GM12873 (cell line): ENCODE measurements around the gene CBX2.

Experiments used
- TF ChIP-seq, protein P1 (sequence below): IDR thresholded peaks from 2 replicates; pipeline ENCODE4 v1.5.1; 2012; ENCODE audit warnings: low read depth, mild to moderate bottlenecking, moderate library complexity, low read length, control low read depth; ENCODE audit not compliant: insufficient read depth; ENCODE audit errors: missing control alignments

The CBX2 gene

DNA sequence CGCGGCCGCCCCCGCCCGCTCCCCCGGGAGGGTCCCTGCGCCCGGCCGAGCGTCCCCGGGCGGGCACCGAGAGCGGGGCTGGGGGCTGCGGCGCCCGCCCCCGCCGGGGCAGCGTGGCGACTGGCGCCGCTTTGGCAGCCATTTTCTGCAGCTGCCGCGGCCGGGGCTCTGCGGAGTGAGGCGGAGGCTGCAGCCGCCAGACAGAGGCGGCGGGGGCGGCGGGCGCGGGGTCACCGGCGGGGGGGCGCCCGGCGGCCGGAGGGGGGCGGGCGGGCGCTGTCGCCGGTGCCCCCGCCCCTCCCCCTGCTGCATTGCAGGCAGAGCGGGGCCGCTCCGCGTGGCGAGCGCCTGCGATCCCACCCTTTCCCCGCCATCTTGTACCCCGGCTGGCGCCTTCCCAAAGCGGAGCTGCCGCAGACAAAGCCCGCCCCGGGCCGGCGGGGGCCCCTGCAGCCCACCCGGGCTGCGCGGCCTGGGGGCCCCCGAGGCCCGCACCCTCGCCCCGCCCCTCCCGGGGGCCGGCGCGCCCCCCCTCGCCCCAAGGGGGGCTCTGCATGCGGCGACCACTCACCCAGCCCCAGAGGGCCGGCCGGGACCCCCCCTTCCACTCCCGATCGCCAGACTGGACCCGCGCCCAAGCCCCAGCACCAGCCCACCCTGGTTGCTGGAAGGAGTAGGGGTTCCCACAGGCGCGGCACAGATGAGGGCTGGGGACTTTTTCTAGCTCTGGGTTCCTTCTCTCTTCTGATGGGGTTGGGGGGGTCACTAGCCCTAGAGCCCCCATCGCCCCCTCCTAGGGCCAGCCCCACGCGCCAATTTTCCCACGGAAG is 35.6 kb downstream of the CBX2 start:
- TF ChIP-seq, protein P1, sequence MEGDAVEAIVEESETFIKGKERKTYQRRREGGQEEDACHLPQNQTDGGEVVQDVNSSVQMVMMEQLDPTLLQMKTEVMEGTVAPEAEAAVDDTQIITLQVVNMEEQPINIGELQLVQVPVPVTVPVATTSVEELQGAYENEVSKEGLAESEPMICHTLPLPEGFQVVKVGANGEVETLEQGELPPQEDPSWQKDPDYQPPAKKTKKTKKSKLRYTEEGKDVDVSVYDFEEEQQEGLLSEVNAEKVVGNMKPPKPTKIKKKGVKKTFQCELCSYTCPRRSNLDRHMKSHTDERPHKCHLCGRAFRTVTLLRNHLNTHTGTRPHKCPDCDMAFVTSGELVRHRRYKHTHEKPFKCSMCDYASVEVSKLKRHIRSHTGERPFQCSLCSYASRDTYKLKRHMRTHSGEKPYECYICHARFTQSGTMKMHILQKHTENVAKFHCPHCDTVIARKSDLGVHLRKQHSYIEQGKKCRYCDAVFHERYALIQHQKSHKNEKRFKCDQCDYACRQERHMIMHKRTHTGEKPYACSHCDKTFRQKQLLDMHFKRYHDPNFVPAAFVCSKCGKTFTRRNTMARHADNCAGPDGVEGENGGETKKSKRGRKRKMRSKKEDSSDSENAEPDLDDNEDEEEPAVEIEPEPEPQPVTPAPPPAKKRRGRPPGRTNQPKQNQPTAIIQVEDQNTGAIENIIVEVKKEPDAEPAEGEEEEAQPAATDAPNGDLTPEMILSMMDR = no peak

DNA sequence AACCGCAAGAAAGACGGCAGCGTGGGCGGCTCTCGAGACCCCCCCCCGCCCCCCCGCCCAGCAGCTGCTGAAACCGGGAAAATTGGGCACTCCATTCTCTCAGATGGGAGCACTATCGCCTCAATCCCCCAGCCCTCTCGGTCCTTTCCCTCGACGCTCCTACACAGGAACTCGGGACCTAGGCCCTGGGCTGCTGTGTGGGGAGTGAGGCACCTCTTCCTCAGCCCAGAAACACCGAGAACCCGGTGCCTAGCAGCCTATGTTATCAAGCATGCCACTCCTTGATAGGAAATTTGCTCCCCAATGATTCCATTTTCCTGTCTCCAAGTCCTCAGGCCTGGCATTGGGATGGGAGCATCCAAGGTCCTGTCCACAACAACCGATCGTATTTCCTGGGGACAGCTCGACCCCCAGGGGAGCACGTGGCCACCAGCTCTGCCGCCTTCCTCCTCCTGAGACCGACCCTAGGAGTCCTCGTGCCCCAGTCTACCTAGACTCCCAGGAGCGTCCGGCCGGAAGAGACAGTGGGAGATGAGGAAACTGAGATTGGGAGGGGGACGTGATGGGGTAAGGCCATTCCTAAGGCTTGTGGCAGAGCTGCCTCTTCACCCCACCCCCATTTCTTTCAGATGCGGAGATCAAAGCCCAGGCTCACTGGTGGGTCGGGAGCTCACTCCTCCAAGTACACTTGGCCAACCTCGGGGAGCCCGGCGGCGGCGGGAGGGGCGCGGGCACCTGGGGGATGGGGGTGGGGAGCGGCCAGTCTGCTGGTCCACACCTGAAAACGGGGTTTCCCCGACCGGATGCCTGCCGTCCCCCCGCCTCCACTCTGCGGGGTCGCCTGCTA is 36.4 kb downstream of the CBX2 start:
- TF ChIP-seq, protein P1 = no peak

DNA sequence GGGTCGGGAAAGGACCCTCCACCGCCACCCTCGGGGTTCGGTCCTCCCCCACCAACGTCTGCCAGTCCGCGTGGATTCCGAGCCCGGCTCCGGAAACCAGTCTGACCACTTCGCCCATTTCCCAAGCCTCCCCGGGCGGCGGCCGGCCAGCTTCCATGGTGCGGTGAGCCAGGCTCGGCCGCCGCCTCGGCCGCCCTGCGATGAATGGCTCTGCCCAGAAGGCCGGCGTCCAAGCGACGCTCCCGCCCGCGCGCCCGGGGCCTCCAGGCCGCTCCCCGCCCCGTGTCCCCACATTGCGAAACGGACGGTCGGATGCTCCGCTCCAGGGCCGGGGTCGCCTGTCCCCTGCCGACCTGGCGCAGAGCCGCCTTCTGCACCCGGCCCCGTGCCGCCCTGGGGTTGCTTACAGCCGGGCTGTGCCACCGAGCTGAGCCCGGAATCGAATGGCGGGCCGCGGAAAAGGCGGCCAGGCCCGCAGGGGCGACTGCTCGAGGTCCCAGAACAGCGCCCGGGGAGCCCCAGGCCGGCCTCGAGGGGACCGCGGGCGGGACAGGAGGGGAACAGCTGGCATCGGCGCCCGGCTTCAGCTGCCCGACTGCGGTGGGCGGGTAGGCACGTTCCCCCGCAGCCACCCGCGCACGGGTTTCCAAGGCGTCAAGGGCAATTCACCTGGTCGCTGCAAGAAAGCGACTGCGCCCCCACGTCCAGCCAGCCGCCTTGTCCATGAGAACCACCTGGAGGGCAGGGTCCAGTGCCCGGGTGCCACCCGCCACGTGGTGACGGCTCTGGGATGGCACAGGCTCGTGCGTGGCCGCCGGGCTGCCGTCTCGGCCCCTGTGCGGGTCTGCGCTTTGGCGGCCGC is 37.3 kb downstream of the CBX2 start:
- TF ChIP-seq, protein P1 = no peak

DNA sequence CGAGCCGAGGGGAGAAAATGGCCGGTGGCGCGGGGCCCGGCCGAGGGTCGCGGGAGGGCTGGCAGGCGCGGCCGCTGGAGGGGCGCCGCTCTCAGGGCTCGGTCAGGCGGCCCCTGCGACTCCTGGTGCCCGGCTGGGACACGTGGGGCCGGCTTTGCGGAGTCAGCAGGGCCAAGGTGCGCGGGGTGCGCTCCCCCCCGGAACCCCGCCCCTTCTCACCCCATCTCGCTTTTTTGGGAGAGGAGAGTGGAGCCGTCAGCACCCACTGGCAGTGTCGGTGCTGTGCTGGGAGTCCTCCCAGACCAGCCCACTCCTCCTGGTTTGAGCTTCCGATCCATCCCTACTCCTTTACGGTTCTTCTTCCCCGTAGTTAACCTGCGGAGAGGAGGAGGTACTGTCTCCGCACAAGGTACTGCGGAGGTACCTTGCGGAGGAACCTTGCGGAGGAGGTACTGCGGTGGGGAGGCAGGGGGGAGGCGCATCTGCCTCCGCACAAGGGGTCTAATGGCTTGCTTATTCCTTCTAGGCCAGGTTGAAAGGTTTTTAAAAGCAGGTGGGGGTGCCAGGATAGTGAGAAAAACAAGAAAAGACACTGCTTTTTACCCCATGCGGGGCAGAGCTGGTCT is 38.0 kb downstream of the CBX2 start:
- TF ChIP-seq, protein P1 = no peak

DNA sequence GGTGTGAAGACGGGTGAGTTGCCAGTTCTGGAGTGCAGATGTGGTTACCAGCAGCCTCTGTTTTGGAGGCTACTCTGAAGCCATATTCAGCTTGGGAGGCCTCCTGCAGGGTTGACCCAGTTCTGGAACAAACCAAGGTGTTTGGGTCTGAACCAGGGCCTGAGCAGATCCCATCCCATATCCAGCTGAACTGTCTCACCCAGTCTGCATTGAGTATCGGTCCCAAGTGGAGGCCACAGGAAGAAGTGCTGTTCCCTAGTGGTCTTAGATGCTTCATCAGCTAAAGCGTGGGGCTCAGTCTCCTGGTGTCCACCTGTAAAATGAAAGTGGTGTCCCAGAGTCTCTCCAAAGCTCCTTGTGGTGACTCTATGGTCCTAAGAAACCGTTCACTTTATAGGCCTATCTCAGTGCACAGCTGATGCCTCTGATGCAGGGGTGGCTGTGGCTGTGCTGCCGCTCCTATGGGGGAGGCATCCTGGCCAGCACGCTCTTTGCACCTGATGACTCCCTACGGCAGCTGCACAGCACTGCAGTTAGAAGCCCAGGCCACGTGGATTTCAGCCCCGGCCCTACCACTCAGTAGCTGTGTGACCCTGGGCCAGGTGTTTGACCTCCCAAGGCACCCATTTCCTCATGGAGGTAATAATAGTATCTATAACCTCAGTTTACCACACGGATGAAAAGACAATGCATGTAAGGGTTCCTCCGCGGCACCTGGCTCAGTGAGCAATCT is 40.2 kb downstream of the CBX2 start:
- TF ChIP-seq, protein P1 = no peak

DNA sequence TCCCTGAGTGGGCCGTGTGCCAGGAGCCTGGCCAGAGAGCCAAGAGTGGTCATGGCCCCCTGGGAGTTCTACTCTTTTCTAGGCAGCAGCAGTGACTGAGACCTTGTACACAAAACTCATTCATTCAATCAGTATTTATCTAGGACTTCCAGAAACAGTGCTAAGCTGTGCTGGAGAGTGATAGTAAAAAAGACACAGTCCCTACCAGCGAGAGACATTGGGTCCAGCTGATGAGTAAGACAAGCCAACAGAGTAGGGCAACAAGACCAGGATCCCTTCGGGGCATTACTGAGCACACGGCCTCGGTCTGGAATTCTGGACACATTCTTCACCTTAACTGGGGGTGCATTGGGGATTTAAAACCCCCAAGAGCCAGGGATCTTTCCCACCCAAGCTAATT is 41.1 kb downstream of the CBX2 start:
- TF ChIP-seq, protein P1 = no peak
